ENCODE measurements around the gene USP30. TPM values are rescaled to one million over a fixed set of nuclear protein-coding genes. Genes with fewer than 3 reads are reported as not detected.

Gene USP30
- total and polyA plus RNA-seq, 9 of the 15 experiments (the other 6 are each of a cell fraction or from before 2014, with no cell fraction given), result 1.4 to 15.2 (median 7.0) TPM

- TF ChIP-seq ARID4B (CRISPR knock-in tag; IDR thresholded peaks at IDR 0.05), result peak; percentile 97
- TF ChIP-seq RHOXF2B (CRISPR knock-in tag; conservative IDR thresholded peaks at IDR 0.05), result no peak
- TF ChIP-seq SP2 (IDR thresholded peaks at IDR 0.05; ENCODE audit: extremely low read depth, low read depth, low read length, poor library complexity, severe bottlenecking), result peak; percentile 90
- TF ChIP-seq MYC (IDR thresholded peaks at IDR 0.05; ENCODE audit: low read depth, low read length), result peak; percentile 87
- peak; percentile 87; the same call in 1 of the 2 replicates for TF ChIP-seq MYC (CRISPR knock-in tag; IDR thresholded peaks at IDR 0.05; ENCODE audit: borderline replicate concordance, low read depth)
- TF ChIP-seq TEAD1 (CRISPR knock-in tag; IDR thresholded peaks at IDR 0.05), result peak in 1 of 2 experiments; percentile 72; a peak in 1 of 4 replicates
- peak; percentile 90 for TF ChIP-seq EP400 (IDR thresholded peaks at IDR 0.05)
- no peak for TF ChIP-seq LARP7 (IDR thresholded peaks at IDR 0.05)
- TF ChIP-seq POLR2A (conservative IDR thresholded peaks at IDR 0.05), result peak; percentile 78
- TF ChIP-seq DPF2 (IDR thresholded peaks at IDR 0.05), result 0 out of 2 replicates have a peak, but pooled peaks have one; percentile 8
- TF ChIP-seq E2F3 (CRISPR knock-in tag; IDR thresholded peaks at IDR 0.05), result peak; percentile 55
- peak; percentile 99 for TF ChIP-seq FOS (IDR thresholded peaks at IDR 0.05; ENCODE audit: extremely low read depth, insufficient read length)
- peak; percentile 59; the same call in 1 of the 2 replicates for TF ChIP-seq RAD51 (IDR thresholded peaks at IDR 0.05; ENCODE audit: borderline replicate concordance, low read depth)
- no peak for TF ChIP-seq PRDM10 (IDR thresholded peaks at IDR 0.05; ENCODE audit: partially characterized antibody)
- TF ChIP-seq E2F1 (CRISPR knock-in tag; IDR thresholded peaks at IDR 0.05), result peak; percentile 78
- peak; percentile 84 for TF ChIP-seq RB1 (IDR thresholded peaks at IDR 0.05; ENCODE audit: low read depth)
- no peak for TF ChIP-seq ATF1 (CRISPR knock-in tag; IDR thresholded peaks at IDR 0.05)
- TF ChIP-seq ATF1 (tag; IDR thresholded peaks at IDR 0.05), result peak; percentile 53; the same call in 1 of the 2 replicates
- no peak for TF ChIP-seq SLC30A9 (CRISPR knock-in tag; IDR thresholded peaks at IDR 0.05)
- peak; percentile 53; the same call in 1 of the 2 replicates for TF ChIP-seq PHF8 (IDR thresholded peaks at IDR 0.05; ENCODE audit: borderline replicate concordance, low read length)
- peak; percentile 97 for TF ChIP-seq ASH1L (IDR thresholded peaks at IDR 0.05; ENCODE audit: borderline replicate concordance, low read depth, partially characterized antibody)
Measured at GRCh38 chr12:109097435-109098182, 45.2 kb downstream of the USP30 start, which contains the start of gene UNG (continued).

All from K562 (cell line).